ENCODE results near the gene TNIP2.
"Not testable (repeated sequence)": the region's sequence is repeated elsewhere in the genome, so short reads cannot be mapped to it uniquely, and the experiment has no call there.

Gene TNIP2

GRCh38 chr4:2743518-2744445 is 12.4 kb downstream of the TNIP2 start:
- DNase-seq: no peak

DNA sequence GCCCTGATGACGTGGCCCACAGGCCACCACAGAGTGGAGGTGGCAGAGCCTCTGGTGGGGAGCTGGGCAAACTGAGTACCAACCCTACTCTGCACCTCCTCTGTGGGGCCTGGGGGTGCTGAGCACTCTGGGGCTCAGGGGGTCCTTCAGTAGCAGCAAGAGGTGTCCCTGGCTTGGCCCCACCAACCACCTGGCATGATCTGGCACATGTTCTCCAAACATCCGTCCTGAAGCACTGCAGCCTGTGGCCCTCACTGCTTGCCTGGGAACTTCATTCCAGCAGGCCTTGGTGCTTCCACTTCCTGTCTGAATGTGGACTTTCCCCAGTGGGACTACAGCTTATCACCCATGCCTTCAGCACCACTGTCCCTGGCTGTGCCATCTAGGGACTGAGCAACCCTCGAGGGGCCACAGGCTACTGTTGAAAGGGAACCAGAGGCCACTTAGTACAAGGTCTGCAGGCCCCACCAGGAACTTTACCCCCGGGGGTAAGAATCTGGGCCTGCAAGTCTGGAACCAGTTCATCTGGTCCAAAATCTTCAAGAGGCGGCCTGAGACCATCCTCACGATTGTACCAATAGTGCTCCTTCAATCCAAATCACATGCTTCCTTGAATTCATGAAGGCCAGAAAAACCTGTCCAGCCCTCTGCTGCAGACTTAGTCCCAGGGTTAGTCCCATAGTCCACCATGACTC is 13.2 kb downstream of the TNIP2 start:
- DNase-seq: no peak

DNA sequence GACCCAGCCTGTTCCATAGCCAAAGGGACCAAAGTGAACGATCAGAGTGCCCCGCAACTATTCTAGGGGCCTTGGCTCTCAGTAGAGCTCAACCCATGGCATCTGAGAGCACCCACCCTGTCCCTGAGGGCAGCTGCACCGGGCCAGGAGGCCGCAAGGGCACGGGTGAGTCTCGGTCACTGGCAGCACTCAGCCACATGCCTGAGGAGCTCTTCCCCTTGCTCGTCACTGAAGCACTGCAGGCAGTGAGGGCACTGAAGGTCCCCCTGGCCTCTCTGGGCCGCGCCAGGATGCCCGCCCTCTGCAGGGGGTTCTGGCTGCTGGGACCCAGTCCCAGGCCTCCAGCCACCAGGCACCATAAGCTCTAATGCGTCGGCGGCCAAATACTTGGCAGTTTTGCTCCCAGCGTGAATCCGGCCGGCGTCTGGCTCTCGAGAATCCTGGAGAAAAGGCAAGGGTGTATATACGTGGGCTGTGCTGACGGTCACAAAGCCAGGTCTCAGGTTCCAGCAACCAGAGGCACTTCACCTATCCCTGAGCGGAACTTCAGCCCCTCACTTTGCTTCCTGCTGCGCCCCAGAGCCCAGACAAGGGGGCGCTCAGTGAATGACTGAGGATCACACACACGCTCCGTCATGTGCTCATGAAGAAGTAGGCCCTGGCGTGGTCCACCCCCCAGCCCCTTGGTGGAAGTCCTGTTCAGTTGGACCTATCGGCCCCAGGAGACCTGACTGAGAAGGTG is 13.9 kb downstream of the TNIP2 start:
- no peak for DNase-seq

- no peak for DNase-seq
These were observed 14.5 kb downstream of the TNIP2 start for GRCh38 chr4:2741626-2742025.

- not testable (repeated sequence) for DNase-seq
These were observed 17.8 kb downstream of the TNIP2 start for GRCh38 chr4:2738296-2738695.

DNA sequence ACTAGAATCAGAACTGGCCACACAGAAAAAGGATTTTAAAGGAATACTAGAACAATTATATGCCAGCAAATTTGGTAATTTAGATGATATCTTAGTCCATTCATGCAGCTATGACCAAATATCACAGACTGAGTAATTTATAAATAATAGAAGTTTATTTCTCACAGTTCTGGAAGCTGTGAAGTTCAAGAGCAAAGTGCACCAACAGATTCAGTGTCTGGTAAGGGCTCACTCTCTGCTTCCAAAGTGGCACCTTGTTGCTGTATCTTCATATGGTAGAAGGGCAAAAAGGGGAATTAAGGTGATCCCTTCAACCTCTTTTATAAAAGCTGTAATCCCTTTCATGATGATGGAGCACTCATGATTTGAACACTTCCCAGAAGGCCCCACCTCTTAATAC is 20.3 kb downstream of the TNIP2 start:
- no peak for DNase-seq

DNA sequence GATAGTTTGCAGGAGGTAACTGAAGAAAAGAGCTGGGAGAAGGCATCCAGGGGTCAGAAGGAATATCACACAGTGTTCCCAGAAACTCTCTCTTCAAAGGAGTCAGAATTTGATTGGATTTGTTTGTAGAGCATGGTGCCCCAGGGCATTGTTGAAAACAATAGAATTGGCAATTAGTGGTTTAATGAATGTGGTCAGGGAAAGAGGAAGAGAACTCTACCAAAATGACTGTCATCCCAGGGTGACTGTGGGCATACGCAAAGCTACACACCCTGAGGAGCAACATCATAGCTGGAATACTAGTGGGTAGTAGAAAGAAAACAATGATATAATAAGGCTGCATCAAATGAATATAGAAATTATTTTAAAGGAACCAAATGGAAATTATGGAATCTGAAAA is 21.5 kb downstream of the TNIP2 start:
- DNase-seq: no peak

- DNase-seq: no peak
These were observed 22.1 kb downstream of the TNIP2 start for GRCh38 chr4:2733844-2734574.

DNA sequence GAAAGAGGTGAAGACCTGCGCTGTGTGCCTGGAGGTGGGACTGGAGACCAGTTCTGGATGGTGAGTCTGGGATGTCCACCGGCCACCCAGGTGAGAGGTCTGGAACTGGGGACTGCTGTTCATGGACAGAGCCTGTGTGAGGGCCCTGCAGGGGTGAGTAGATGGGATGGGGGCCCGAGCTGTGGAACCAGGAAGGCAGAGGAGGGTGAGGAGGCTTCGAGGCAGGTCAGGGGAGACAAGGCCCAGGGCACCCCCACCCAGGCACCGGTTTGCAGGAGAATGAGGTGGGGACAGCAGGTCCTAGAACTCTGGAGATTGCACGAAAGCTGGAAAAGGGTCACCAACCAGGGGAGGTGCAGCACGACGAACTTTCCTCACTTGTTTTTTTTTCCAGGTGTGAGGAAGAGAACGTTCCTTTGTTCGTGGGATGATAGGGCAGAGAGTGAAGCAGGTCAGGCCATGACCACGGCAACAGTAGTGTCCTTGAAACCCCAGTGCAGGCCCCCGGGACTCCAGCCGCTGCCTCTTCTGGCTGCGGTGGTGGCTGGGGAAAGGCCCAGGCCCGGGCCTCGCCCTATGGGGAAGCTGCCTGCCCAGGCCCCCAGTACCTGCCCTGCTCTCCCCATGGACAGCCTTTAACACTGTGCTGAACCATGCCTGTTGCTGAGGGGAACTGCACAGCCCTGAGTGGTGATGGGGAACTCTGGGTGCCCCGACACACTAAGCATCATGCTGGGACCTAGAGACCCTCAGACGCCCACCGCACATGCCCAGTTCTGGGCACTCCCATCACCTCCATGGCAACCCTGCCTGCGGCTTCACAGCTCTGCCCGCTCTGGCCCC is 22.9 kb downstream of the TNIP2 start:
- no peak for DNase-seq

GRCh38 chr4:2732526-2732925 is 23.6 kb downstream of the TNIP2 start:
- no peak for DNase-seq

DNA sequence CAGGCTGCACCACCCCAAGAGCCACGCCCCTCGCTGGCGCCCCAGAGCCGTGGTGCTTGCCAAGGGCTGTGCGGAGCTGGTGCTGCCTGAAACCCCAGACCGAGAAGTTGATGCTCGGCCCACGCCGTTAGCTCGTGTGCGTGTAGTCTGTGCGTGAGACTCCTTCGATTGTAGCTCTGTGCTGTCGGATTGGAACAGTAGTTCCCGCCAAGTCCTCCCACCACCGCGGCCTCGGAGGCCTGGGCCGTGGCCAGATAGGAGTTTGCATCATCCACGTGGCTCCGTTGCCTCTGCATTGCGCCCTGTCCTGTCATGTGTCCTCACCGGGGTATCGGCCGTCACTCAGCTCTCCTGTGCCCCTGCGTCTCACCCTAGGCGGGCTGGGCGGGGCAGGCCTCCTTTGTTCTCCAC is 24.2 kb downstream of the TNIP2 start:
- DNase-seq: no peak

DNA sequence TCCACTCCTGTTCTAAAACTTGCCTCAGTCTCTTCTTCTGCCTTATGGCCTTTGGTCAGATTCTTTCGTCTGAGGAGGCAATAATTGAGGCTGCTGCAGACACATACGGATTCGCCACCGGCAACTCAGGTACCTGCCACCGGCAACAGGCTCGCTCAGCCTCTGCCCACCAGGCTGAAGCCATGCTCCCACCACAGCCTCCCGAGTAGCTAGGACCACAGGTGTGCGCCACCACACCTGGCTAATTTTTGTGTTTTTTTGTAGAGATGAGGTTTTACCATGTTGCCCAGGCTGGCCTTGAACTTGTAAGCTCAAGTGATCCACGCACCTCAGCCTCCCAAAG is 26.6 kb downstream of the TNIP2 start:
- no peak for DNase-seq

GRCh38 chr4:2728806-2729532 is 27.2 kb downstream of the TNIP2 start:
- no peak for DNase-seq

DNA sequence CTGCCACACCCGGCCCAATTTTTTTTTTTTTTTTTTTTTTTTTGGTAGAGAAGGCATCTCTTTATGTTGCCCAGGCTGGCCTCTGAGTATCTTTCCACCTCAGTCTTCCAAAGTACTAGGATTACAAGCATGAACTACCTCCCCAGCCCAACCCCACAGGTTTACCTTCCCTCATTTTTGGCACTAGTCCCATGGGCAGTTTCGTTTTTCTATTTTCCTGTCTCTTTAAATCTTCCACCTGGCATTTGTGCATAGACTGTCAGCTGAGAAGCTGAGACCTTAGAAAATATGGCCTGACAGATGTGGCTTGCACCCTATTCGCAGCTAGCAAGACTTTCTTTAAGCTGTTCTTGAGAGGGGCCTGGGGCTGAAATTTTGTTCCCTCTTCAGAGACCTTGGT is 27.9 kb downstream of the TNIP2 start:
- DNase-seq: no peak

DNA sequence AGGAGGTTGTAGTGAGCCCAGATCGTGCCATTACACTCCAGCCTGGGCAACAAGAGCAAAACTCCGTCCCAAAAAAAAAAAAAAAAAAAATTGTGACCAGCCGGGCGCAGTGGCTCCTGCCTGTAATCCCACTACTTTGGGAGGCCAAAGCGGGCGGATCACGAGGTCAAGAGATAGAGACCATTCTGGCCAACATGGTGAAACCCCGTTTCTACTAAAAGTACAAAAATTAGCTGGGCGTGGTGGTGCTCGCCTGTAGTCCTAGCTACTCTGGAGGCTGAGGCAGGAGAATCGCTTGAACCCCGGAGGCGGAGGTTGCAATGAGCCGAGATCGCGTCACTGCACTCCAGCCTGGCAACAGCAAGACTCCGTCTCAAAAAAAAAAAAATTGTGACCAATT is 29.3 kb downstream of the TNIP2 start:
- not testable (repeated sequence) for DNase-seq

GRCh38 chr4:2725380-2725779 is 30.8 kb downstream of the TNIP2 start:
- no peak for DNase-seq

- DNase-seq: no peak
These were observed 32.4 kb downstream of the TNIP2 start for GRCh38 chr4:2723751-2724150.

DNA sequence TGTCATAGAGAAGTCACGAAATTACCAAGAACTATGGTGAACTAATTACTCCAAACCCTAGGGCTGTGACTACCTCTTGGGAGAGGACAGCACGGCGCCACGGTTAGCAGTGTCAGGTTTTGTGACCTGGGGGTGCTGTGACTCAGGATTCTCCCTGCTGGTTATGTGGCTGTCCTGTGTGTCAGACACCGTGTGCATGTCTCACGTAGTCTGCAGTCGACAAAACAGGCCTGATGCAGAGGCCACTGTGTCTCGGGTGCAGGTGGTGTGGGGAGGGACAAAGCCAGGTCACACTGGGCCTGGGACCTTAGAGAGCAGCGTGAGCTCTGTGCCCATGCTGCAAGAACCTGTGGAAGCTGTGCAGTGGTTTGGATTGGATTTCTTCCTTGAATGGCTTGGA is 34.1 kb downstream of the TNIP2 start:
- no peak for DNase-seq

DNA sequence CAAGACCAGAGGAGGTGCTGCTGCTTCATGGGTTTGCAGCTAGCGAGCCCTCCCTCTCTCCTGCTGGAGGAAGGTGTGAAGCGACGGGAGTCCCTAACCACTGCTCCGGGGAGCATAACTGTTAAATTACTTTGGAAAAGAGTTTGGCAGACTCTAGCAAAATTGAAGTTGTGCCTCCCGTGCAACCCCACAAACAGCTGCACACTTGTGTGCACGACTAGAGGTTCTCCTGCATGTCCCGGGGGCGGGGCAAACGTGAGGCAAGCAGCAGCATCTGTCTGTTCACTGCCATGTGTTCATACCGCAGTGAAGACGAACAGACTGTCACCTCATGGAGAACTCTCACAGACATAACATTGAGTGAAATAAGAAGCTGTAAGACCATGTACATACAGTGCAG is 34.5 kb downstream of the TNIP2 start:
- no peak for DNase-seq

GRCh38 chr4:2716236-2716635 is 39.9 kb downstream of the TNIP2 start:
- no peak for DNase-seq

- DNase-seq: no peak
These were observed 40.7 kb downstream of the TNIP2 start for GRCh38 chr4:2715426-2715825.
